Type B pancreatic cell (in vitro differentiated cells): ENCODE data around the gene SOS1. TPM values are rescaled to one million over a fixed set of nuclear protein-coding genes. Genes with fewer than 3 reads are reported as not detected.

Experiments used
- DNase-seq: peaks from one replicate; pipeline ENCODE4 v3.0.0; 2021; ENCODE audit warnings: mixed read lengths; ENCODE audit not compliant: unreplicated experiment; ENCODE audit errors: extremely low spot score
- H3K27ac Mint-ChIP-seq: 2 replicates; pipeline ENCODE4 v1.8.0; 2021; ENCODE audit warnings: mild to moderate bottlenecking, mixed read lengths
- H3K27me3 Mint-ChIP-seq: 2 replicates; pipeline ENCODE4 v1.8.0; 2021; ENCODE audit warnings: mixed read lengths
- H3K36me3 Mint-ChIP-seq: 2 replicates; pipeline ENCODE4 v1.8.0; 2021; ENCODE audit warnings: mixed read lengths
- H3K4me1 Mint-ChIP-seq: one replicate; pipeline ENCODE4 v1.8.0; 2021; ENCODE audit warnings: mixed read lengths; ENCODE audit not compliant: unreplicated experiment
- H3K4me3 Mint-ChIP-seq: 2 replicates; pipeline ENCODE4 v1.8.0; 2021; ENCODE audit warnings: mild to moderate bottlenecking, mixed read lengths
- H3K9me3 Mint-ChIP-seq: 2 replicates; pipeline ENCODE4 v1.8.0; 2021; ENCODE audit warnings: mixed read lengths
- CTCF ChIP-seq: fragments of 200-600 bp; sonication (generic); conservative IDR thresholded peaks from 2 replicates; pipeline ENCODE4 v1.5.0; 2021; ENCODE audit warnings: antibody characterized with exemption, mild to moderate bottlenecking
- total RNA-seq: library from RNA; stranded (reverse); gene quantifications from 2 replicates; pipeline ENCODE4 v1.2.1, GENCODE V29; 2021; ENCODE audit warnings: low replicate concordance

The SOS1 gene
- total RNA-seq, 1 donor from 2014 or later: 54.2 TPM

GRCh38 chr2:38968021-38968420, 152.8 kb downstream of the SOS1 start:
- TF ChIP-seq CTCF: no peak
- H3K9me3 Mint-ChIP-seq: no peaks in the 10 kb centered on the region
- peaks cover 12% of the 10 kb centered on the region for H3K4me1 Mint-ChIP-seq
- no peak overlapping the region for H3K4me3 Mint-ChIP-seq
- DNase-seq: no peak
- H3K36me3 Mint-ChIP-seq: peaks cover 4% of the 10 kb centered on the region
- peaks cover 2% of the 10 kb centered on the region for H3K27me3 Mint-ChIP-seq
- H3K27ac Mint-ChIP-seq: no peak overlapping the region

GRCh38 chr2:38966678-38967077, 154.2 kb downstream of the SOS1 start:
- Mint-ChIP-seq H3K27me3 (peaks cover 2% of the 10 kb centered on the region), H3K27ac (no peak overlapping the region), H3K4me1 (peaks cover 15% of the 10 kb centered on the region), H3K36me3 (peaks cover 4% of the 10 kb centered on the region), H3K9me3 (no peaks in the 10 kb centered on the region), H3K4me3 (no peak overlapping the region)
- TF ChIP-seq CTCF: no peak
- DNase-seq: no peak

GRCh38 chr2:38966006-38966405, 154.8 kb downstream of the SOS1 start:
- Mint-ChIP-seq H3K27me3 (peaks cover 2% of the 10 kb centered on the region), H3K4me3 (no peak overlapping the region), H3K4me1 (peaks cover 19% of the 10 kb centered on the region), H3K9me3 (no peaks in the 10 kb centered on the region), H3K36me3 (peaks cover 4% of the 10 kb centered on the region), H3K27ac (no peak overlapping the region)
- DNase-seq: no peak
- no peak for TF ChIP-seq CTCF

GRCh38 chr2:38960609-38961320, 160.1 kb downstream of the SOS1 start:
- no peak for TF ChIP-seq CTCF
- peaks cover 10% of the 10 kb centered on the region for H3K27me3 Mint-ChIP-seq
- no peak overlapping the region for H3K27ac Mint-ChIP-seq
- H3K36me3 Mint-ChIP-seq: peaks cover 4% of the 10 kb centered on the region
- no peak overlapping the region for H3K4me3 Mint-ChIP-seq
- H3K9me3 Mint-ChIP-seq: no peaks in the 10 kb centered on the region
- no peak for DNase-seq
- peaks cover 7% of the 10 kb centered on the region for H3K4me1 Mint-ChIP-seq

- Mint-ChIP-seq H3K4me1 (peaks cover 7% of the 10 kb centered on the region), H3K27me3 (peaks cover 10% of the 10 kb centered on the region), H3K36me3 (peaks cover 4% of the 10 kb centered on the region), H3K4me3 (no peak overlapping the region), H3K9me3 (no peaks in the 10 kb centered on the region), H3K27ac (no peak overlapping the region)
- no peak for TF ChIP-seq CTCF
- DNase-seq: no peak
These were observed 160.8 kb downstream of the SOS1 start for GRCh38 chr2:38959938-38960608.
